HG02759 (cell line): Measurements from ENCODE around the gene FXYD4.

ENCODE experiments used
- ATAC-seq: cut with Tn5 transposase; IDR thresholded peaks from one replicate; pipeline ENCODE4 v1.9.1; 2021; ENCODE audit warnings: mild to moderate bottlenecking, moderate library complexity; ENCODE audit not compliant: unreplicated experiment

The FXYD4 gene

DNA sequence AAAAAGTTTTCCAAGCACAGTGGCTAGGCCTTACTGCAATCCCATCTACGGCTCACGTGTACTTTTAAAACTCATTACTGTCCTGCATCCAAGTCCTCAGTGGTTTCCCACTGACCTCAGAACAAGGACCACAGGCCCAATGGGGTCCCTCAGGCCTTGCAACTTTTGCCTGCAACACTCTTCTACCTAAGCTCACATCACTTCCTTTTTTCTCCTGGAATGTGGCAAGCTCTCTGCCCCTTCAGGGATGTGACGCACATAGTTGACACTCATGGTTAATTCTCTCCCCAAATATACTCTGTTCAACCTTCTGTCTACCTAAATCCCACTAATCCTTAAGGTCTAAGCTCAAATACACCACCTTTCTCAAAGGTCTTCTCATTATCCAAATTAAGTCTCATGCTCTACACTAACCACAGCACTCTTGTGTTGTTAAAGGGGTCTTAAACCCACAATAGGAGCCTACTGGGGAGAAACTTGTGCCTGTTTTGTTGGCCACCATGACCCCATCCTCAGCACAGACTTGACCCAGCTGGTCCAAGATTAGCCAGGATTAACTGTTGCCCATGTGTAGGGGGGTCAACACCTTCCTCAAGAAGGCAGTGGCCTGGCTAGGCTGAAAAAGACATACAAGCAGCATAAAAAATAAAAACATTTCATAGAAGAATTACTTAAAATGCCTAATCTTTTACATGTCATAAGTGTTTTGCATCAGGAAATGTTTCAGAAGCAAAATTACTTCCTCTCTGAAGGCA is 22.3 kb downstream of the FXYD4 start:
- no peak for ATAC-seq

DNA sequence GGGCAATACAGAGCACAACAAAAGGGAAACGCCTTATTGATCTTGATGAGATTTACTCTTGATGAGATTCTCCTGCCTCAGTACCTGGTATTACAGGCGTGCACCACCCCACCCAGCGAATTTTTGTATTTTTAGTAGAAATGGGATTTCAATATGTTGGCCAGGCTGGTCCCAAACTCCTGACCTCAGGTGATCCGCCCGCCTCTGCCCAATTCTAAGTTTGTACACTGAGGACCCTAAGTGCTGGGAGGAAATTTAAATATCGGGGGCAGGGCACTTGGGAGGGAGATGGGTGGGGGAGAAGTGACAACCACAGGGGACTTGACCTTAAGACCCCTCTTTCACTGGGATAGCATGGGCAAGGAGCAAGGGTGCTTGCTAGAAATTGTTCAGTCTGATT is 23.4 kb downstream of the FXYD4 start:
- no peak for ATAC-seq

DNA sequence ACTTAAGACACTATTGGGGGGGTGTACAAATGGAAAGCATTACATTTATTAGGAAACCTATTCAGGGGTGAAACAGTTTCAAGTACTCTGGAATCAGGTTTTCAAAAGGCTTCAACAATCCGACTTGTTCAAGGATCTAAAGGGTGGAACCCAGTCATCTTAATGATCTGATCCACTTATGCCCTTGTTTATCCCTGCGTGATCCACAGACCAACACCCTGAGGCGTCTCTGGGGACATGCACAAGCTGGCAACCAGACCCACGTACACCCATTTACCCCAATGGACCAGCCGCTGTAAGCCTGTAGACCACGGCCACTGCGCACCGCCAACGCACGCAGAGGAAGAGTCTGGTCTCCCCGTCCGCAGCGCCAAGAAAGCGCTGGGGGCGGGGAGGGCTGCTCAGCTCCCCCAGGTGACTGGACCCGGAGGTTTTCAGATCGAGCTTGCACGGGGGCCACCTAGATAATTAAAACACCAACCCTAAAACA is 24.2 kb downstream of the FXYD4 start:
- no peak for ATAC-seq

DNA sequence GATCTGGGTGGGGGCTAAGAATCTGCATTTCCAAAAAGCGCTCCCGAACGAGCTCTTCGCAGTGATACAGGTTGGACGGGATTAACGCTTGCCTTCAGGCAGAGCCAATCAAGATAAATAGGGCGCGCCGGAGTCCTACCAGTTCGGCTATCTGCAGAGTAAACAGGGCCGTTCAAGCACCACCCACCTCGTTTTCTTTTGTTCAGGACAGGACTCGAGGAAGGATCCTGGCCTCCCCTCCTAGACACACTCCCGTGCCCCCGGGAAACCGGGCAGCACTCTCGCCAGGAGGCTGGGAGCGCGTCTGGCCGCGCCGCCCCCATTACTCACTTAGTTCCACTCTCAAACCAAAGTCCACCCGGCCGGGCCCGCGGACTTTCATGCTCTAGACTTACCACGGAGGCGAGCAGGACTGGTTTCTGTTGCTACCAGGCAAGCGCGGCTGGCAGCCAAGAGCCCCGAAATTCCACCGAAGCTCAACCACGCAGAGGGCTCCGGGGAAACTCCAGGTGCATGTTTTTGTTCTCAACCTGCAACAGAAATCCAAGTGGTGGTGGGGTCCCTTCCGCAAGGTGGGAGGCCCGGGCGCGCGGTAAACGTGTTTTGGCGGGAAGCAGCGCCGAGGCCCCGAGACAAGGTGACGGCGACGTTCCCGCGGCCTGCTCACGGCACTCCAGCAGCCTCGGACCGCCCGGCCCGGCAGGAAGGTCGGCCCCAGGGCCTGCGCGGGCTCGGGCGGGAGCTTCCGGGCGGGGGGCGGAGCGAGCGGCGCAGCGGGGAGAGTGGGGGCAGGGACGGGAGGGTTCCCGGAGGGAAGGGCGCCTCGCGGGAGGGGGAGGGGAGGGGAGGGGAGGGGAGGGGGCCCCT is 24.9 kb downstream of the FXYD4 start:
- ATAC-seq = peak; percentile 63

DNA sequence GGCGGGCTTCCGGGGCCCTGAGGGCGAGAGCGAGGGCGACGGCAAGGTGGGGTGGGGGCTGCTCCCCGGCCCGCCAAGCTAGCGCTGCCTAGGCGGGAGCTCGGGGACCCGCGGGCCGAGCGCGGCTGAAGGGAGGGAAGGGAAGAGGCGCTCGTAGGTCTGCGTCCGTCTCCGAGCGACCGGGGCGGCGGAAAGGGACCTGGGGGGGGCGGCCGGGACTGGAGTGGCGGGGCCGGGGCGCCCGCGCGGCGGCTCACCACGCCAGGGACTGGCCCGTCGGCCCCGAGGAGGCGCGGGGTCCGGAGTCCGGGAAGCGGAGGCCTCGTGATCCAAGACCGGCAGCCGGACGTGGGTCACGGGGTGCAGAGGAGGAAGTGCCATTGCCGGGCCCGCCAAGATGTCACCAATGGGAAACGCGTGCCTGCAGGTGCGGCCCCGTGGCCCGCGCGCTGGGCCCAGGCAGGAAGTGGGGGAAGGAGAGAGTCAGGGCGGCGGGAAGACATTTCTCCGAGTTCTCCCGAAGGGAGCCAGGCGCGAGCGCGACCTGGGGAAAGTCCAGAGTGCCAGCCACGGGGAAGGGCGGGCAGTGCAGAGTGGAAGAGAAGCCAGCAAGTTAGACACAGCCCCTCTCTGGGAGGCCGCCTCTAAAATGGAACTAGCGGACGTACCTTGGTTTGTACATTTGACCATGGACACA is 25.6 kb downstream of the FXYD4 start:
- peak; percentile 87 for ATAC-seq

DNA sequence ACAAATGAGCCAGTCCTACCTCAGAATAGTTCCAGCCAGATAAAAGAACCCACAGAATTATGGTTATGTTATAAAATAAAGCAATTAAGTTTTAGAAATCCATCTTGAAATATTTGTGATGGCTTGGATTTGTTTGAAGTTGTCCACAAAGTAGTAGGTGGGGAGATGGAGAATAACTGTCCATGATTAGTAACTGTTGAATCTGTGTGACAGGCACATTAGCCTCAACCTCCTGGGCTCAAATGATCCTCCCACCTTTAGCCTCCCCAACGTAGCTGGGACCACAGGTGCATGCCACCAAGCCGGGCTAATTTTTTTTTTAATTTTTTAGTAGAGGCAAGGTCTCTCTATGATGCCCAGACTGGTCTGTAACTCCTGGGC is 27.5 kb downstream of the FXYD4 start:
- no peak for ATAC-seq

DNA sequence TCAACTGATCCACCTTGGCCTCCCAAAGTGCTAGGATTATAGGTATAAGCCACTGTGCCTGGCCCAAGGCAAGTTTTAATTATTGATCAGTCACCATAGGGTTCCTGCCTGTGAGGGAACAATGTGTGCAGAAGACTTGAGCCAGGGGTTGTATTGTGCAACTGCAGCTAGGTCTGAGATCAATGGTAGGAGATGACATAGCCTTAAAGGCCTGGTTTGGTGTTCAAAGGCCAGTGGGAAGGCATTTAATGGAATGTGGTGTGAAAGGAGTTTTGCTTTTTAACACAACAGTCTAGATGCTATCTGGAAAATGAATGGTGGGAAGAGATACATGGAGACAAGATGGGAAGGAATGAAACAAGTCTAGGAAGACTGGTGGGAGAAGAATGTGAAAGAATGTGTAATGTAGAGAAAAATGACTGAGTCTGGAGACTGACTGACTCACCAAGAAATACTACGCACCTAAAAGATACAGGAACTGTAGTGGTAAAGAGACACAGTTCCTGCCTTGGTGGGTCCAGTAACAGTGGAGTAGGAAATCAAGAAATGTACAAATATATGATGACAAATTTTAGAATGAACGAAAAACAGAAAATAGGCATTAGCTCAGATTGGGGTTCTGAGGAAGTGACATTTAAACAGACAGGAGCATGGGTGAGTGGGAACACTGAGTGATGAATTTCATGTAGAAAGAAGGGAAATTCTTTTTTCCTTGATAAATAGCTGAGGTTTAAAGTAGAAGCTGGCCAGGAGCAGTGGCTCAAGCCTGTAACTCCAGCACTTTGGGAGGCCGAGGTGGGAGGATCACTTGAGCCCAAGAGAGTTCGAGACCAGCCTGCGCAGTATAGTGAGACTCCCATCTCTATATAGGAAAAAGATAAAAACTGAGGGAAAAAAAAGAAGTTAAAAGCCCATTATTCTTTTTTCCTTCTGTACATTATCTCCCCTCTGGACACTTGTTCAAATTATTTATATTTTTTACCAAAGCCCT is 28.2 kb downstream of the FXYD4 start:
- no peak for ATAC-seq

DNA sequence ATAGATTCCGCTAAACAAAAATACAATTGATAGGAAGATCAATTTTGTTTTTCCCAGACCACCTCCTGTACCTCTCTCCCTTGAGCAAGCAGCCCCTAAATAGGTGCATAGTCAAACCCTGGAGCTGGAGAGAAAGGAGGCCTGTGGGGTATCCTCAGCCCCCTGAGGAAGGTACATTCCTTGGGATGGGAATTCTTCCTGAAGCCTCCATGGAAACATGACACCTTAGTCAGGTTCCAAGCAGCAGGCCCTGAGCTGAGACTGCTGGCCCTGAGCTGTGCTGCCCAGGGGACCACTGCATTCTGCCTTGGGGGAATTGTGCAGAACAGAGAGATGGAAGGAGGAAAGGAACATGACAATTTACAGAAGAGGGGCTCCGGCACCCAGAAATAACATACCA is 30.2 kb downstream of the FXYD4 start:
- ATAC-seq = no peak

DNA sequence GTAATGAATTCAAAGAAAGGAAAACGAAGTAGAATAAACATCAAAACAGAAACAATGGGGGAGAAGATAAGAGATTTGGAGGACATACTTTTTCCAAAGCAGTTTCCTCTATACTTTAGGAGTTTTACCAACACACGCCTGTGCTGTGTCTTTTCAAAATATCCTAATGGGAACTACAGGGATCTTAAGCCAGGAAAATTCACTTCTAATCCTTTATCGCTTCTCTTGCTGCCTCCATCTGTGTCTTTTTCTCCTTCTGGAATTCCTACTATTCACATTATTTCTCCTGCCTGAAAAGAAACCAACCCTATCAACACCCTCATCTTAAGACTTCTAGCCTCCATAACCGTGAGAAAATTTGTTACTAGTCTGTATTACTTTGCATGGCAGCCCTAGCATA is 30.7 kb downstream of the FXYD4 start:
- ATAC-seq = no peak

DNA sequence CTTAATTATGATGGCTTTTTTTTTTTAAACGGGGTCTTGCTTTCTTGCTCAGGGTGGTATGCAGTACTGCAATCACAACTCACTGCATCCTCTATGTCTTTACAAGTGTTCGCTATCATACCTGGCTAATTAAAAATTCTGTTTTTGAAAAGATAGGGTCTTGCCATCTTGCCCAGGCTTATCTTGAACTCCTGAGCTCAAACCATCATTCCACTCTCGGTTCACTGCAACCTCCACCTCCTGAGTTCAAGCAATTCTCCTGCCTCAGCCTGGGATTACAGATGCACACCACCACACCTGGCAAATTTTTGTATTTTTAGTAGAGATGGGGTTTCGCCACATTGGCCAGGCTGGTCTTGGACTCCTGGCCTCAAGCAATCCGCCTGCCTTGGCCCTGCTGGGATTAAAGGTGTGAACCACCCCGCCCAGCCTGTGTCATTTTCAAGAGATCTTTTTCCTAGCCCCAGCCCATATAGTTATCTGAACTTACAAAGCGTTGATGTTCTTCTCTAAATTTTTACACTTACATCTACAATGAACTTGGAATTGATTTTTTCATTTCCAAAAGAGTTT is 31.5 kb downstream of the FXYD4 start:
- no peak for ATAC-seq

DNA sequence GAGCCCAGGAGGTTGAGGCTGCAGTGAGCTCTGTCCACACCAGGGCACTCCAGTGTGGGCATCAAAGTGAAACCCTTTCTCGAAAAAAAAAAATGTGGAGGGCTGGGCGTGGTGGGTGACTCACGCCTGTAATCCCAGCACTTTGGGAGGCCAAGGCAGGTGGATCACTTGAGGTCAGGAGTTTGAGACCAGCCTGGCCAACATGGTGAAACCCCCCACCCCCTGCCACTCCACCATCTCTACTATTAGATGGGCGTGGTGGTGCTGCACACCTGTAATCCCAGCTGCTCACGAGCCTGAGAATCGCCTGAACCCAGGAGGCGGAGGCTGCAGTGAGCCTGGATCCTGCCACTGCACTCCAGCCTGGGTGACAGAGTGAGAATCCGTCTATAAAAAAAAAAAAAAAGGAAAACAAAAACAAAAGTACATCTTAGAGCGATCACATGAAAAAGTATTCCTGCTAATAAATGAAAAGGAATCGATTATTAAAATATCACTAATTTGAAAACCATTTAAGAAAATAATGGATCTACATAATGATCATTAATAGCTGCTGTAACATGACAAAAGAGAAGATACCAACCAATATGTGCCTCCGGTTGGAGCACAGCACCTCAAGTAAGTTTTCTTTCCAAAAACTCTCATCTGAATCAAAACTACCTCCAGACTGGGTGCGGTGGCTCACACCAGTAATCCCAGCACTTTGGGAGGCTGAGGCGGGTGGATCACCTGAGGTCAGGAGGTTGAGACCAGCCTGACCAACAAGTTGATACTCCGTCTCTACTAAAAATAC is 32.7 kb downstream of the FXYD4 start:
- ATAC-seq = no peak

DNA sequence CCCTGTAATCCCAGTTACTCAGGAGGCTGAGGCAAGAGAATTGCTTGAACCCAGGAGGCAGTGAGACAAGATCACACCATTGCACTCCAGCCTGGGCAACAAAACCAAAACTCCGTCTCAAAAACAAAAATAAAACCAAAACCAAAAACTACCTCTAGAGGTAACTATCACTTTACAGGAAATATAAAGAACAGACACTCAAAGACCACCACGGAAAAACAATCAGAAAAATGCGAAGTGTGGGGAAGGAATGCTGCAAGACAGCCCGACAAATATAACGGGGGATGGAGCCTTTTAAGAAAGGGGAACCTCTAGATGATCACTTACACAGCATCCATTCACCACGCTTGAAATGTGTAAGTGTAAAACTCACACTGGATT is 33.3 kb downstream of the FXYD4 start:
- ATAC-seq = no peak

DNA sequence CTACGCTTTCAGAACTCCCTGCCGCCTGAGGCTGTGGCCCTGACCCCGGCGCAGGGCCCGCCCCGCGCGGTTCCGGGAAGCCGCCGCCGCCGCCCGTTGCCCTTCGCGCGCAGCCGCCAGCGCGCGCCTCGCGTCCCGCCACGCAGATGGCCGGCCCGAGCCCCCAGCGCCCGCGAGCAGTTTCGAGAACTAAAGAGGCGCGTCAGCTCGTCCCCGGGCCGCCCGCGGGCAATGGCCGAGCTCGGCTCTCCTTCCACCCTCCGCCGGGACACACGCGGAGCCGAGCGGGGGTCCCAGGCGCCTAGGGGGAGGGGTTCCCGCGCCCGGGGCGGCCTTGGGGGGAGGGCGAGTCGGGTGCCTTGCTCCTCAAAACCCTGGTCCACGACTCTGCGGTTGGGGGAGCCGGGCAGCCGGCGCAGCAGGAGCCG is 35.7 kb downstream of the FXYD4 start:
- ATAC-seq = peak; percentile 22

DNA sequence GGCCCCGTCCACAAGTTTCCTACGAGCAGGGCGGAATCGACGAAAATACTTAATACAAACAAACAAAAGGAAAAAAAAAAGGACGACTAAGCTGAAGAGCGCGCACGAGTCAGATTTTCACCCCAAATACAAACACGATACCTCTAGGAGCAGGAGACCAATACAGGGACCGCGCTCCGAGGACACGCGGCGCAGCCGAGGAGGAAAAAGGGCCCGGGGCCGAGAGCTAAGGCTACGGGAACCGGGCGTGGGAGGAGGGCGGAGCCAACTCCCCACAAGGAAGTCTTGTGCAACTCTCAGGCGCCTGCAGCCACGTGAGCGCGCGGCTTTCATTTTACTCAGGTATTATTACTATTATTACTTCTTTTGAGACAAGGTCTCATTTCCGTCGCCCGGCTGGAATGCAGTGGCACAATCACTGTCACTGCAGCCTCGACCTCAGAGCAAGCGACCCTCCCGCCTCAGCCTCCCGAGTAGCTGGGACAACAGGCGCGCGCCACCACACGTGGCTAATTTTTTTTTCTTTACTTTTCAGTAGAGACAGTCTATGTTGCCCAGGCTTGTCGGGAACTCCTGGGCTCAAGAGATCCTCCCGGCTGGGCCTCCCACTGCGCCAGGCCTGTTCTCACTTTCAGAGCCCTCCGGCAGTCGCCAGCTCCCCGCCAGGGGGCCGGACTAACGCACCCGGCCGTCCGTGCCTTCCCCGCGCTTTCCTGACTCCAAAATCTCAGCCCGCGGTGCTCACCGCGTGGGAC is 36.3 kb downstream of the FXYD4 start:
- peak; percentile 49 for ATAC-seq

DNA sequence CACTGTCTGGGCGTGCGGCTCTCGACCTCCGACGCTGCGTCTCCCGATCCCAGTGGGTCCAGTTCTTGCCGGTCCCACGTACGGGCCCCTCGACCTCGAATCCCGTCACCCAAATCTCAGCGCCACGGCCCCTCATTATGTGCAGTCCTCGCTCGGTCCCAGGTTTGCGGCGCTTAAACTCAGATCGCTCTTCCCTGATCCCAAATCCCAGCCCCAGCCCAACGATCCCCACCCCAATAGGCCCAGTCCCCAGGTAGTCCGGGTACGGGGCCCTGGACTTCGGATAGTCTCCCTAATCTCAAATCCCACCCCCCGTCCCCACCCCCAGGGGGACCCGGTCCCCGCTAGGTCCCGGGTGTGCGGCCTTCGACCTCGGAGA is 36.9 kb downstream of the FXYD4 start:
- ATAC-seq = peak; percentile 1

DNA sequence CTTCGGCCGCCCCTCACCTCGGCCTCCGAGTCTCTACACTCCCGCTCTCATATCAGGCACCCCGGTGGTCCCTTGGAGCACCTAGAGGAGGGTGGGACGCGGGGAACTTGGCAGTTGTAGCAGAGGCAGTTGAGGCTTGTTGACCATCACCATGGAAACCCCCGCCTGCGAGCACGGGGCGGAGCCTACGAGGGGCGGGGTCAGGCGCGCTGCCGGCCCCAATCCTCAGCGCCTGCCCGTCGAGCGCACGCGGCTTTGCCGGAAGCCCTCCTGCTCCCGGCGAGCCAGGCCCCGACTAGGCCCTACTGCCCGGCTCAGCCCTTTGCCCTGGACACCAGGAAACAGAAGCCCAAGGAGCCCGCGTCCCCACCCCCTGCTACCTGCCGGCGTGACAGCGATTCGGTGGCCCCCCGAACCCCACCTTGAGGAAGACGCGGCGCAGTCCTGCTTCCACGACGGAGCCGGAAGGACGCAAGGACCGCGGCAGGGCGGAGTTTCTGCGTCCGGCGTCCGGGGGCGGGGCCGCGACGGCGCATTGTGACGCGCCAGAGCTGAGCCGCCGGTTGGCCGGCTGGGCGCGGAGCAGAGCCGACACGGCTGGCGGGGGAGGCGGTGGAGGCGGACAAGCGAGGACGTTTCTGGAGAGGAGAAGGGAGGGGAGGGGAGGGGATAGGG is 37.4 kb downstream of the FXYD4 start, which contains the start of gene HNRNPF:
Gene HNRNPF (minus strand): TSS at position 477 of the 675 bp plus-strand sequence. CDS start 21,302 bp downstream, outside the sequence.
- ATAC-seq = peak; percentile 73

DNA sequence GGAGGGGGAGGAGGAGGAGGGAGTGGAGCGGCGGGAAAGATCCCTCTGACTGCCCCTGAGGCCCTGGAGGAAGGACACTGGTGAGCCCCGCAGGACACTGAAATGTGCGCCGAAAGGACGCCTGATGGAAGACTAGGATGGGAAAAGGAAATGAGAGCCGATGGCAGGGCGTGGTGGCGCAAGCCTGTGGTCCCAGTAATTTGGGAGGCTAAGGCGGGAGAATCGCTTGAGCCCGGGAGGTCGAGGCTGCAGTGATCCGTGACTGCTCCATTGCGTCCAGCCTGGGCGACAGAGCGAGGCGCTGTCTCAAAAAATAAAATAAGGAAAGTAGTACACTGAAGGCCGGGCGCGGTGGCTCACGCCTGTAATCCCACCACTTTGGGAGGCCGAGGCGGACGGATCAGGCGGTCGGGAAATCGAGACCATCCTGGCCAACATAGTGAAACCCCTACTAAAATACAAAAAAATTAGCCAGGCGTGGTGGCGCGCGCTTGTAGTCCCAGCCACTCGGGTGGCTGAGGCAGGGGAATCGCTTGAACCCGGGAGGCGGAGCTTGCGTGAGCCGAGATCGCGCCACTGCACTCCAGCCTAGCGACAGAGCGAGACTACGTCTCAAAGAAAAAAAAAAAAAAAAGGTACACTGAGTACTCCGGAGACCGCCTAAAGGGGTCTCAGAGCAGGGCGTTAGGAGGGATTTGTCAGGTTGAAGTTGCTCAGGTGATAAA is 38.1 kb downstream of the FXYD4 start:
- no peak for ATAC-seq
